ENCODE data around the gene ZNF148. TPM values are rescaled to one million over a fixed set of nuclear protein-coding genes. Genes with fewer than 3 reads are reported as not detected.

ZNF148 gene
- total RNA-seq, 2 donors from 2014 or later = 27.1 to 35.1 TPM

DNA sequence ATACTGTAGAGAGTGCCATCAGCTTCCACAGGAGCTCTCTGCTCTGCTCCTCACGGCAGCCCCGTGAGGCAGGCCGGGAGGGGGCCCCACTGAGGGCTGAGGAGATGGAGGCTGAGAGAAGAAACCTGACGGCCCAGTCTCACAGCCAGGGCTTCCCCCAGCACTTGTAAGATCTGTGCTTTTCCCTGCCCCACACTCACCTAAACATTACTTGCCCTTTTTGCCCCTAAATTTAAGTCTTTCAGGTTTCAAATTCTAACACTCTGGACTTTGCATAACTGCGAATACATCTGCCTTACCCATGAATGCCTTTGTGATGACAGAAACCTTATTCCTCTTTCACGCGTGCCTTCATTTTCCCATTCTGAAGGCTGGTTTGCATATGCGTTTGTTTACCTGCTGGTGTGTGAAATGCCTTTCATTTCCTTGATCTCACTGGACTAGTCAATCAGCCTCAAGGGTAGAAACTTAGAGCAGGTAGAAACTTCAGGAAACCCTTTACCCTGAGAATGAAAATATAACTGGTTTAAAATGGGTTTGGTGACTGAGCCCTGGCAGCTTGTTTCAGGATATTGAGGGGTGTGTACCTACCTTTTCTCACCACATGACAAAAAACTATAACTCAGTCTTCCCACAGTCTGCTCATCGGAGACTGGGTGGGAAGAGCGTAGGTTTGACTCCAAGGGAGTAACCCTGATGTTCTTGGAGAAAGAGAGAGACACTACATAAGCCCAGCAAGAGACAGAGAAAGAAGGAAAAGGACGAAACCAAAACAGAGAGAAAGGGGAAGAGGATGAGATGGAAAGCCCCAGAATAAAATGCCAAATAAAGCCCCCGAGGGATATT lies 182.7 kb downstream of the ZNF148 start:
- ATAC-seq (ENCODE audit: insufficient number of reproducible peaks, low FRiP score, low read depth) (no peak), DNase-seq (ENCODE audit: low spot score) (no peak)
- no peak overlapping the region for H3K4me3 ChIP-seq
- H3K9me3 ChIP-seq = no peaks in the 10 kb centered on the region
- no peak overlapping the region for H3K27ac ChIP-seq
- no peaks in the 10 kb centered on the region for H3K4me1 ChIP-seq (ENCODE audit: control insufficient read depth in 1 of 2, low read depth in 2 of 2)
- H3K36me3 ChIP-seq = no peaks in the 10 kb centered on the region
- no peaks in the 10 kb centered on the region for H3K27me3 ChIP-seq (replicated peaks; ENCODE audit: insufficient read depth)
- no peak for TF ChIP-seq CTCF (IDR thresholded peaks at IDR 0.05)

DNA sequence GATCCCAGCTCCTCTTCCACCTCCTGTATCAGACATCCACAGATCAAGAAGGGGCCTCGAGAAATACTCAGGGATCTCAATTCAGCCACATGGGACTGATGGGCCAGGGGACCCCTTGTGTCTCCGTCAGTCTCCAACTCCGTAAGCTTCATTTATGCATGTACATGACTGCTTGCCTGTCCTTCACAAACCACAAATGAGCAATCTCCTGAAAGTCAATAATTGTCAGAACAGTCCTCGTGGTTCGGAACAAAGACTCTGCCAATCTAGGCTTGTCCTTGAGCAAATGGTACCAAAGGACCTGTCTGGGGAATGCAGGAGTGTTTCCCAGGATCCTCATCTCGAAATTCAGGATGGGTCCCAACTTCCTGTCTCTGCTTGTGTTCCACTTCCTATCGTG lies 183.4 kb downstream of the ZNF148 start:
- DNase-seq (ENCODE audit: low spot score) = no peak
- H3K36me3 ChIP-seq = no peaks in the 10 kb centered on the region
- TF ChIP-seq CTCF (IDR thresholded peaks at IDR 0.05) = no peak
- peaks cover 0 to under 1% of the 10 kb centered on the region in 2 donors for H3K4me1 ChIP-seq (ENCODE audit: control insufficient read depth in 1 of 2, low read depth in 2 of 2)
- H3K4me3 ChIP-seq = no peak overlapping the region
- H3K27me3 ChIP-seq (replicated peaks; ENCODE audit: insufficient read depth) = no peaks in the 10 kb centered on the region
- ATAC-seq (ENCODE audit: insufficient number of reproducible peaks, low FRiP score, low read depth) = no peak
- H3K27ac ChIP-seq = no peak overlapping the region
- no peaks in the 10 kb centered on the region for H3K9me3 ChIP-seq

GRCh38 chr3:125191256-125191655 lies 183.9 kb downstream of the ZNF148 start:
- Histone ChIP-seq H3K4me1 (ENCODE audit: control insufficient read depth in 1 of 2, low read depth in 2 of 2) (peaks cover 0 to 5% of the 10 kb centered on the region in 2 donors), H3K27ac (no peak overlapping the region), H3K9me3 (no peaks in the 10 kb centered on the region), H3K27me3 (replicated peaks; ENCODE audit: insufficient read depth) (no peaks in the 10 kb centered on the region), H3K4me3 (no peak overlapping the region), H3K36me3 (no peaks in the 10 kb centered on the region)
- no peak for ATAC-seq (ENCODE audit: insufficient number of reproducible peaks, low FRiP score, low read depth)
- no peak for TF ChIP-seq CTCF (IDR thresholded peaks at IDR 0.05)
- no peak for DNase-seq (ENCODE audit: low spot score)

DNA sequence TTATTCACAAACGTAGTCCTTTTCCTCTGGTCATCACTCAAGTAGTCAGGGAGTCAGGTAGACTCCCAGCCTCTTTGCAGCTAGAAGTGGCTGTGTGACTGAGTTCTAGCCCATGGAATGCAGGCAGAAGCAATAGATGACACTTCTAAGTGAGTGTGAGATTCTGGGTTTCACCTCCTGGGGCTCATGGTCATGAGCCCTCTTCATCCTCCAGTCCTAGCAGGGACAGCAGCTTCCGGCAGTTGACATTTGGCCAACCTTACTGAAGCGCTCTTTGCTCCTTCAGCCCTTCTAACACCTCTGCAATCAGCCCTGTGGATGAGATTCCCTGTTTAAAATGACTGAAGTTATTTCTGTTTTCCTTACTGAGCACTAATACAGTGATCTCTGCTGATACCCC lies 184.3 kb downstream of the ZNF148 start:
- no peak overlapping the region for H3K4me3 ChIP-seq
- DNase-seq (ENCODE audit: low spot score) = no peak
- H3K4me1 ChIP-seq (ENCODE audit: control insufficient read depth in 1 of 2, low read depth in 2 of 2) = peaks cover 0 to 10% of the 10 kb centered on the region in 2 donors
- TF ChIP-seq CTCF (IDR thresholded peaks at IDR 0.05) = no peak
- ATAC-seq (ENCODE audit: insufficient number of reproducible peaks, low FRiP score, low read depth) = no peak
- H3K36me3 ChIP-seq = no peaks in the 10 kb centered on the region
- H3K9me3 ChIP-seq = no peaks in the 10 kb centered on the region
- no peak overlapping the region for H3K27ac ChIP-seq
- H3K27me3 ChIP-seq (replicated peaks; ENCODE audit: insufficient read depth) = no peaks in the 10 kb centered on the region

DNA sequence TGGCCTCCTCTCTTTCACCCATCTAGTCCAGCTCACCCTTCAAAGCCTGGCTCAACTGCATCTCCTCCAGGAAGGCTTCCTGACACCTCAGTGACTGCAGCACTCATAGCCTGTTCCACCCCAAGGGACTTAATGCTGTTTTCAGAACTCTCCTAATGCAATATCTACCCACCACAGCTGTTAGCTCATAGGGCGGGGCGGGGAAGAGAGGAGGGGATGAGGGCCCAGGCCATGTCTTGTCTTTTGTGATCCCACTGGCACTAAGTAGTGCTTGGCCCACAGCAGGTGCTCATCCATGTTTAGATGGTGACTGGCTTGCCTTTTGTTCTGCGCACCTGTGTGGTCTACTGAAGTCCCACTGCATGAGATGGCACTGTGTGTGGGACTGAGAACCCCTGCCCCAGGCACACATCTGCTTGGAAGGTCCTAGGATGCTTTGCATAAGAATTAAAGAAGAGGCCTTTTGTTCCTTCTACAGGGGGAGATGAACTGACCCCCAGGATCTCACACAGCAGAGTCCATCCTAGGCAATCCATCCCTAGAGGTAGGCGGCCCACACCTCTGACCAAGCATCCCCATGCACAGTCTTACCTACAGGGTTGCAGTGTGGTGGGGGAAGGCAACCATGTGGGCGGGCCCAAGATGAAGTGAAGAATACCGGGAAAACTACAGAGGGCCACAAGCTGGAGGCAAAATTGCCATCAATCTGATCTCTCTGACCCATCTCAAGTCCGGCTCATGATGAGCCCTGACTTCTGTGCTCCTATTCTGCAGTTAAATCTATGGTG lies 185.6 kb downstream of the ZNF148 start:
- no peak for DNase-seq (ENCODE audit: low spot score)
- H3K4me1 ChIP-seq (ENCODE audit: control insufficient read depth in 1 of 2, low read depth in 2 of 2) = peaks cover 0 to 13% of the 10 kb centered on the region in 2 donors
- no peak for TF ChIP-seq CTCF (IDR thresholded peaks at IDR 0.05)
- ATAC-seq (ENCODE audit: insufficient number of reproducible peaks, low FRiP score, low read depth) = no peak
- H3K4me3 ChIP-seq = no peak overlapping the region
- no peaks in the 10 kb centered on the region for H3K9me3 ChIP-seq
- H3K27ac ChIP-seq = no peak overlapping the region
- no peaks in the 10 kb centered on the region for H3K27me3 ChIP-seq (replicated peaks; ENCODE audit: insufficient read depth)
- H3K36me3 ChIP-seq = no peaks in the 10 kb centered on the region

Measured in thoracic aorta (tissue), 2 donors.